C4-2B (cell line): ENCODE measurements around the gene DPP6.

Experiments used
- ZFX ChIP-seq: fragments of 450-650 bp; IDR thresholded peaks from 2 replicates; pipeline ENCODE4 v1.6.1; 2017
- TF ChIP-seq, protein P1 (sequence below): fragments of 450-650 bp; conservative IDR thresholded peaks from 2 replicates; pipeline ENCODE4 v1.5.1; 2017; ENCODE audit warnings: mild to moderate bottlenecking

DNA sequence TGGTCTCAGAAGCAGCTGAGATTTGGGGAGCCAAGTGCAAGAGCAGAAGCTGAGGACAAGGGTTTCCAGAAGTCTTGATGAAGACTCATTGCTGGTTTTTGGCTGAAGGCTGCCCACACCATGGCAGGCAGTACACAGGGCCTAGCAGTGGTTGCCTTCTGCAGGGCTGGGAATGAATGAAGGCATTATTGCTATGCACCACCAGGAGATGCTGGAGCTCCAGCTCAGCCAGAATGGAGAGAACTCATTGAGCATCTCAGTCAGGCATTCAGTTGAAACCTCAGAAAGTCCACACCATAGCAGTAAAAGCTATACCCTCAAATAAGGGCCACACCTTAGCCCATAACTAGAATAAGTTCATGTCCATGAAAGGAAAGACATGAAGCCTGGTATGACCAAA, 190.5 kb downstream of the DPP6 start:
- TF ChIP-seq, protein P1, sequence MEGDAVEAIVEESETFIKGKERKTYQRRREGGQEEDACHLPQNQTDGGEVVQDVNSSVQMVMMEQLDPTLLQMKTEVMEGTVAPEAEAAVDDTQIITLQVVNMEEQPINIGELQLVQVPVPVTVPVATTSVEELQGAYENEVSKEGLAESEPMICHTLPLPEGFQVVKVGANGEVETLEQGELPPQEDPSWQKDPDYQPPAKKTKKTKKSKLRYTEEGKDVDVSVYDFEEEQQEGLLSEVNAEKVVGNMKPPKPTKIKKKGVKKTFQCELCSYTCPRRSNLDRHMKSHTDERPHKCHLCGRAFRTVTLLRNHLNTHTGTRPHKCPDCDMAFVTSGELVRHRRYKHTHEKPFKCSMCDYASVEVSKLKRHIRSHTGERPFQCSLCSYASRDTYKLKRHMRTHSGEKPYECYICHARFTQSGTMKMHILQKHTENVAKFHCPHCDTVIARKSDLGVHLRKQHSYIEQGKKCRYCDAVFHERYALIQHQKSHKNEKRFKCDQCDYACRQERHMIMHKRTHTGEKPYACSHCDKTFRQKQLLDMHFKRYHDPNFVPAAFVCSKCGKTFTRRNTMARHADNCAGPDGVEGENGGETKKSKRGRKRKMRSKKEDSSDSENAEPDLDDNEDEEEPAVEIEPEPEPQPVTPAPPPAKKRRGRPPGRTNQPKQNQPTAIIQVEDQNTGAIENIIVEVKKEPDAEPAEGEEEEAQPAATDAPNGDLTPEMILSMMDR: no peak
- no peak for TF ChIP-seq ZFX
